Amniotic epithelial cell (primary cell): ENCODE measurements around the gene ATN1.
"Not testable (repeated sequence)": the region's sequence is repeated elsewhere in the genome, so short reads cannot be mapped to it uniquely, and the experiment has no call there.

Experiments
- DNase-seq: peaks from one replicate; pipeline ENCODE4 v3.0.0-alpha.2; 2010; ENCODE audit warnings: low read depth

ATN1 gene

GRCh38 chr12:6927379-6928021, at the start of gene ATN1:
TSS of gene ATN1 (plus strand) at chr12:6927959. CDS start at chr12:6934002, 6,043 bp downstream.
- peak; percentile 87 for DNase-seq

GRCh38 chr12:6879824-6880223, 47.9 kb upstream of the ATN1 start:
- DNase-seq: not testable (repeated sequence)

GRCh38 chr12:6883252-6883651, 44.5 kb upstream of the ATN1 start:
- DNase-seq: no peak

GRCh38 chr12:6883683-6884082, 44.1 kb upstream of the ATN1 start:
- no peak for DNase-seq

- DNase-seq: no peak
Measured at GRCh38 chr12:6884539-6884938, 43.2 kb upstream of the ATN1 start.

GRCh38 chr12:6886206-6886999, 41.4 kb upstream of the ATN1 start:
- not testable (repeated sequence) for DNase-seq

- DNase-seq: no peak
Measured at GRCh38 chr12:6887460-6887859, 40.3 kb upstream of the ATN1 start.

GRCh38 chr12:6888360-6888759, 39.4 kb upstream of the ATN1 start:
- DNase-seq: no peak

- DNase-seq: not testable (repeated sequence)
Measured at GRCh38 chr12:6888794-6889193, 39.0 kb upstream of the ATN1 start.

- not testable (repeated sequence) for DNase-seq
Measured at GRCh38 chr12:6889775-6890573, 37.8 kb upstream of the ATN1 start.

GRCh38 chr12:6890789-6891645, 36.7 kb upstream of the ATN1 start:
- peak; percentile 87 for DNase-seq

- no peak for DNase-seq
Measured at GRCh38 chr12:6891646-6892001, 36.1 kb upstream of the ATN1 start.

GRCh38 chr12:6892683-6893082, 35.1 kb upstream of the ATN1 start:
- not testable (repeated sequence) for DNase-seq

- no peak for DNase-seq
Measured at GRCh38 chr12:6894321-6894720, 33.4 kb upstream of the ATN1 start.

GRCh38 chr12:6896846-6897435, 30.8 kb upstream of the ATN1 start:
- no peak for DNase-seq

- peak; percentile 33 for DNase-seq
Measured at GRCh38 chr12:6899427-6899826, 28.3 kb upstream of the ATN1 start.

GRCh38 chr12:6899837-6900519, 27.8 kb upstream of the ATN1 start:
- peak; percentile 19 for DNase-seq

GRCh38 chr12:6902448-6902847, 25.3 kb upstream of the ATN1 start:
- no peak for DNase-seq

GRCh38 chr12:6903722-6904121, 24.0 kb upstream of the ATN1 start:
- no peak for DNase-seq
